GM20000 (cell line): ENCODE measurements around the gene SHISA4.

Experiments
- DNase-seq: peaks from one replicate; pipeline ENCODE4 v3.0.0; 2012; ENCODE audit warnings: low spot score
- CTCF ChIP-seq: IDR thresholded peaks from 2 replicates; pipeline ENCODE4 v1.5.1; 2012; ENCODE audit warnings: mild to moderate bottlenecking, control low read depth; ENCODE audit errors: extremely low read depth, missing control alignments

The SHISA4 gene

GRCh38 chr1:201912832-201913231 is 24.1 kb downstream of the SHISA4 start:
- no peak for TF ChIP-seq CTCF
- DNase-seq = no peak

GRCh38 chr1:201914456-201915235 is 25.9 kb downstream of the SHISA4 start:
- no peak for TF ChIP-seq CTCF
- no peak for DNase-seq

DNA sequence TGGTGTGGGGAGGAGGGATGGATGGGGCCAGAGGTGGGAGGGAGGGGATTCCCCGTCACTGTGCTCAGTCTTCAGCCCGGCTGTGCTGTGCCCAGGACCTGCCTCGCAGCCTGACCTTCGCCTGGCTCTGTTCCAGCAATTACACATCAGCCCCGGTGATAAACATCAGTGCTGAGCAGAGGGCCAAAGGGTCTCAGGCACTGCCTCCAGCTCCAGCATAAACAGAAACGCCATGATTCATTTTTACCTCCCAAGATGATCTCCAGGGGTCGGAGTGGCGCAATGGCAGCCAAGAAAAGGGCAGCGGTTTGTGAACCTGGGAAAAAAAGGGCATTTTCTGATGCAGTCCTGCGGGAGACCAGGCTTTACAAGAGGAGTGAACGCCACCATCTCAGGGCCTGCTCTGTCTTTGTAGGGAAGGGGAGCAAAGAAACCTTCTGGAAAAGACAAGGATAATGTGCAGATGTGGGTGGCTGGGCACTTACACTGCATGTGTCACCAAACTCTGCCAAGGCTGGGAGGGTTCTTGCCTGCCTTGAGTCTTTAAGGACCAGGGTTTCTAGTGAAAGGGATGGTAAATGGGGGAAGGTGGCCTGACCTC is 28.1 kb downstream of the SHISA4 start:
- no peak for DNase-seq
- no peak for TF ChIP-seq CTCF

DNA sequence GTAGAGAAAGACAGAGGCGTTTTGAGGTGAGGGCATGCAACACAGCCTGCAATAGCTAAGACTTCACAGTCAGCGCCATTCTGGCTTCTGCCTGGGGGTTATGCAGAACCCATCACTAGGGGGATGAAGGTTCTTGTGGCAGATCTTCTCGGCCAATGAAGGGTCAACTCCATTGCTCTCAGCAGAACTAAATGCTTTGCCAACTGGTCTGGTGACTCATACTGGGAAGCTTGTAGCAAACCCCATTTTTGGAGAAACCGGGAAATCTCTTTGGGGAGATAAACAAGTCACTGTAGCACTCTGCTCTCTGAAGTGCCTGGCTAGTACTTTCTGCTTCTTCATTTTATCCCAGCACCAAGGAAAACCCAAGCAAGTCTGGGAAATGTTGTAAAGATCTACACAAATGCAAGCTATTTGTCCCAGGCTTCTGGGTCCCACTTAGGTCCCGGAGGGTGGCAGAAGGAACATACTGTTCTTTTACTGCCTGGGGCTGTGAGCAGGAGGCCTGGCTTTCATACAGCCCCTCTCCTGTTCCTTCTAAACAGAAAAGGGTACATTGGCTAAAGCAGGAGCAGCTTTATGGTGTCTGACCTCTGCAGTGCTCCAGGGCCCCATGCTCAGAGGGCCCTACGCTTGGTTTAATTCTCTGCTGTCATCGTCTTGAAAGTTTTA is 28.8 kb downstream of the SHISA4 start:
- no peak for DNase-seq
- TF ChIP-seq CTCF = no peak

DNA sequence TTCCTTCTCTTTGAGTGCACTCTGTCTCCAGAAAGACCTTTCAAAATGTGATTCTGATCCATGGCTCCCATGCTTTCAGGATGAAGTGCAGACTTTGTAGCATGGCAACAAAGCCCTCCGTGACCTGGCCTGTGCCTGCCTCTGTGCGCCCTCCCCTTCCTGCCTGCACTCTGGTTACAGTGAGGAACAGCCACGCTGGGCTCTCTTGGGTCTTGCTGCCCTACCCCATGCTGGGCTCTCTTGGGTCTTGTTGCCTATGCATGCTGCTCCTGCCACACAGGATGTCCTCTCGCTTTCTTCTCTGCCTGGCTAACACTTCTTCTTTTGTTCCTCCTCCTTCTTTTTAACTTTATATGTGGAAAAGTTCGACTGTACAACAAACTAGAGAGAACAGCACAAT is 29.6 kb downstream of the SHISA4 start:
- DNase-seq = no peak
- TF ChIP-seq CTCF = no peak

- DNase-seq = no peak
- TF ChIP-seq CTCF = no peak
Measured at GRCh38 chr1:201921952-201922558, 33.4 kb downstream of the SHISA4 start.

DNA sequence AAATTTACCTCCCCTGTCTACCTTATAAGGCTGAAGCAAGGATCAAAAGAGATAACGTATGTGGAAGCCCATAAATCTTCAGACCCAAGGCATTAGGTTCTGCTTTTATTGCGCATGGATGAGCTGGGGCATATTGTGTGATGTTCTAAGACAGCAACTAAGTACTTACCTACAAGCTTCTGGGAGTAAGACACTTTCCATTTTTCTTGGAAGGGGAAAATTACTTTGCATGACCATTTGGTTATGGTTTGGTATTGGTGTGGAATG is 36.5 kb downstream of the SHISA4 start:
- TF ChIP-seq CTCF = no peak
- no peak for DNase-seq
